H9 (cell line): ENCODE results near the gene ATRNL1. TPM values are rescaled to one million over a fixed set of nuclear protein-coding genes. Genes with fewer than 3 reads are reported as not detected.

Experiments used
- DNase-seq: peaks from one replicate; pipeline ENCODE4 v3.0.0-alpha.2; 2017
- H2AFZ ChIP-seq: one replicate; pipeline ENCODE4 v1.6.1; 2013; ENCODE audit warnings: mild to moderate bottlenecking, low read length, control low read depth, moderate library complexity
- H2AK5ac ChIP-seq: 2 replicates; pipeline ENCODE4 v1.6.1; 2013; ENCODE audit warnings: low read length, control low read depth, mixed read lengths; ENCODE audit not compliant: insufficient read length
- H2BK120ac ChIP-seq: one replicate; pipeline ENCODE4 v1.6.1; 2013; ENCODE audit warnings: low read depth, mild to moderate bottlenecking, low read length, control low read depth, inconsistent platforms; ENCODE audit not compliant: poor library complexity, severe bottlenecking
- H2BK12ac ChIP-seq: 2 replicates; pipeline ENCODE4 v1.6.1; 2013; ENCODE audit warnings: low read length, control low read depth, mixed read lengths, low read depth; ENCODE audit not compliant: insufficient read length
- H2BK15ac ChIP-seq: 2 replicates; pipeline ENCODE4 v1.6.1; 2013; ENCODE audit warnings: low read depth, low read length, control low read depth
- H2BK20ac ChIP-seq: one replicate; pipeline ENCODE4 v1.6.1; 2013; ENCODE audit warnings: low read depth, mild to moderate bottlenecking, low read length, control low read depth, inconsistent platforms; ENCODE audit not compliant: poor library complexity, severe bottlenecking
- H2BK5ac ChIP-seq: 2 replicates; pipeline ENCODE4 v1.6.1; 2013; ENCODE audit warnings: low read length, control low read depth, mixed read lengths; ENCODE audit not compliant: insufficient read length
- H3K14ac ChIP-seq: 2 replicates; pipeline ENCODE4 v1.6.1; 2013; ENCODE audit warnings: low read length, control low read depth; ENCODE audit not compliant: insufficient read depth
- H3K18ac ChIP-seq: 2 replicates; pipeline ENCODE4 v1.6.1; 2013; ENCODE audit warnings: low read depth, mild to moderate bottlenecking, mixed read lengths, low read length, control low read depth; ENCODE audit not compliant: insufficient read length
- H3K23ac ChIP-seq: 2 replicates; pipeline ENCODE4 v1.6.1; 2013; ENCODE audit warnings: low read length, control low read depth, mixed read lengths, low read depth; ENCODE audit not compliant: insufficient read length
- H3K23me2 ChIP-seq: 2 replicates; pipeline ENCODE4 v1.6.1; 2013; ENCODE audit warnings: low read depth, mild to moderate bottlenecking, mixed read lengths, low read length, control low read depth; ENCODE audit not compliant: insufficient read length, poor library complexity, severe bottlenecking
- H3K27ac ChIP-seq: 2 replicates; pipeline ENCODE4 v1.5.1; 2013; ENCODE audit warnings: low read length, control low read depth, mixed read lengths, low read depth; ENCODE audit not compliant: insufficient read length
- H3K27me3 ChIP-seq: 2 replicates; pipeline ENCODE4 v1.6.1; 2013; ENCODE audit warnings: low read length, control low read depth, inconsistent platforms; ENCODE audit not compliant: insufficient read depth
- H3K4ac ChIP-seq: 2 replicates; pipeline ENCODE4 v1.6.1; 2013; ENCODE audit warnings: low read depth, mild to moderate bottlenecking, control low read depth, inconsistent platforms, low read length, moderate library complexity
- H3K4me1 ChIP-seq: 2 replicates; pipeline ENCODE4 v1.6.1; 2013; ENCODE audit warnings: low read length, control low read depth, inconsistent platforms; ENCODE audit not compliant: insufficient read depth
- H3K4me2 ChIP-seq: 2 replicates; pipeline ENCODE4 v1.6.1; 2013; ENCODE audit warnings: low read length, control low read depth, mixed read lengths; ENCODE audit not compliant: insufficient read length, insufficient read depth
- H3K56ac ChIP-seq: 2 replicates; pipeline ENCODE4 v1.6.1; 2013; ENCODE audit warnings: low read depth, mild to moderate bottlenecking, mixed read lengths, low read length, control low read depth; ENCODE audit not compliant: insufficient read length
- H3K79me1 ChIP-seq: 2 replicates; pipeline ENCODE4 v1.6.1; 2013; ENCODE audit warnings: low read depth, mild to moderate bottlenecking, moderate library complexity, low read length, control low read depth, inconsistent platforms; ENCODE audit not compliant: insufficient read depth, poor library complexity, severe bottlenecking
- H3K79me2 ChIP-seq: 2 replicates; pipeline ENCODE4 v1.6.1; 2013; ENCODE audit warnings: low read length, control low read depth, inconsistent platforms; ENCODE audit not compliant: insufficient read depth
- H3K9ac ChIP-seq: 2 replicates; pipeline ENCODE4 v1.6.1; 2013; ENCODE audit warnings: low read length, control low read depth, mixed read lengths; ENCODE audit not compliant: insufficient read length; ENCODE audit errors: extremely low read depth
- H3K9me3 ChIP-seq: one replicate; pipeline ENCODE4 v1.6.1; 2013; ENCODE audit warnings: low read depth, low read length, inconsistent platforms; ENCODE audit not compliant: control insufficient read depth
- H3T11ph ChIP-seq: one replicate; pipeline ENCODE4 v1.6.1; 2013; ENCODE audit warnings: mild to moderate bottlenecking, low read length, control low read depth, inconsistent platforms
- H4K20me1 ChIP-seq: one replicate; pipeline ENCODE4 v1.6.1; 2013; ENCODE audit not compliant: control insufficient read depth, insufficient read length, insufficient read depth
- H4K5ac ChIP-seq: 2 replicates; pipeline ENCODE4 v1.6.1; 2013; ENCODE audit warnings: low read depth, mild to moderate bottlenecking, mixed read lengths, low read length, control low read depth; ENCODE audit not compliant: insufficient read length
- H4K8ac ChIP-seq: replicated peaks from 2 replicates; pipeline ENCODE4 v1.6.1; 2013; ENCODE audit warnings: low read length, control low read depth, mixed read lengths, low read depth; ENCODE audit not compliant: insufficient read length
- H4K91ac ChIP-seq: 2 replicates; pipeline ENCODE4 v1.6.1; 2013; ENCODE audit warnings: low read depth, mild to moderate bottlenecking, moderate library complexity, mixed read lengths, low read length, control low read depth; ENCODE audit not compliant: insufficient read length
- H3K27ac Mint-ChIP-seq, 3 experiments: 2 replicates in 2 of 3; 3 replicates in 1 of 3; pipeline ENCODE4 v1.8.0; 2020 to 2021; ENCODE audit warnings: mixed read lengths in 3 of 3, mild to moderate bottlenecking in 1 of 3, moderate library complexity in 1 of 3
- H3K27me3 Mint-ChIP-seq: 2 replicates; pipeline ENCODE4 v1.8.0; 2021; ENCODE audit warnings: low read depth, mild to moderate bottlenecking, moderate library complexity, mixed read lengths
- H3K36me3 Mint-ChIP-seq, 3 experiments: 2 replicates in 2 of 3; 3 replicates in 1 of 3; pipeline ENCODE4 v1.8.0; 2020 to 2021; ENCODE audit warnings: low read depth in 3 of 3, mixed read lengths in 3 of 3; ENCODE audit not compliant: insufficient read depth in 1 of 3
- H3K4me1 Mint-ChIP-seq, 2 experiments: 2 replicates each; pipeline ENCODE4 v1.8.0; 2020; ENCODE audit warnings: mixed read lengths in 2 of 2
- H3K4me3 Mint-ChIP-seq, 2 experiments: 2 replicates in 1 of 2; 3 replicates in 1 of 2; pipeline ENCODE4 v1.8.0; 2020 to 2021; ENCODE audit warnings: mild to moderate bottlenecking in 2 of 2, mixed read lengths in 2 of 2, moderate library complexity in 1 of 2
- H3K9me3 Mint-ChIP-seq, 2 experiments: 2 replicates in 1 of 2; 3 replicates in 1 of 2; pipeline ENCODE4 v1.8.0; 2020; ENCODE audit warnings: mild to moderate bottlenecking in 2 of 2, mixed read lengths in 2 of 2, moderate library complexity in 1 of 2
- WGBS: extraction: QIAGEN DNeasy Blood & Tissue Kit; methylation state at CpG from one replicate; pipeline ENCODE4 v1.1.7; 2013; ENCODE audit warnings: missing lambda C conversion rate, low lambda C conversion rate, mixed read lengths; ENCODE audit not compliant: insufficient read length; ENCODE audit errors: extremely low coverage; 5-methylcytosine and 5-hydroxymethylcytosine counted together
- total RNA-seq: library from RNA; stranded (reverse); gene quantifications from 2 replicates; pipeline ENCODE4 v1.2.1, GENCODE V29; 2021
- TF ChIP-seq, protein P1 (sequence below): fragments of 200-600 bp; sonication (generic); conservative IDR thresholded peaks from 3 replicates; pipeline ENCODE4 v1.8.0; 2021; ENCODE audit warnings: antibody characterized with exemption, mild to moderate bottlenecking

The ATRNL1 gene
- total RNA-seq, 1 experiment from 2014 or later = 9.2 TPM

DNA sequence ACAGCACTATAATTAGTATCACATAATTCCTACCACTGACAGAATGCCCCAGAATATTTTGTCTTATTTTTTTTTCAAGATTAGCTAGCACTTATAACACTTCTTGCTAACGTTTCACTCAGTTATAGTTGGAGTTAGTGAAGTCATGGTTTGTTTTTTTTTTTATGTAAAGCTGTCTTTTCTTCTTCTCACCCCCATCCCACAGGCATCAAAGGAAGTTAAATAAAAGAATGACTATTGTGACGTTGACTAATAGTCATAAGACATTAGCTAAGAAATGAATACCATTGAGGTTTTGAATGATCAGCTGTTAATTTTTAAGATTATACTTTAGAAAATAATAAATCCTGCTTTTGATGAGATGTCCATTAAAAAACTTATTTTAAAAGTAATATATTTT lies 681.6 kb downstream of the ATRNL1 start:
- Histone ChIP-seq H3K14ac (no peak overlapping the region), H2BK20ac (no peak overlapping the region), H3K23ac (no peak overlapping the region), H3K4me1 (no peaks in the 10 kb centered on the region), H3K18ac (no peak overlapping the region), H2AK5ac (no peak overlapping the region), H4K20me1 (no peaks in the 10 kb centered on the region), H2BK15ac (no peak overlapping the region), H3K79me2 (no peaks in the 10 kb centered on the region), H3K4ac (no peak overlapping the region), H3K27ac (no peak overlapping the region), H3K4me2 (no peak overlapping the region), H3K27me3 (no peaks in the 10 kb centered on the region), H3K9me3 (no peaks in the 10 kb centered on the region), H2BK5ac (no peak overlapping the region), H4K5ac (no peak overlapping the region), H3K23me2 (no peaks in the 10 kb centered on the region), H3K56ac (no peak overlapping the region), H3K9ac (no peak overlapping the region), H3T11ph (no peak overlapping the region), H4K8ac (no peak overlapping the region), H2BK12ac (no peak overlapping the region), H2AFZ (no peak overlapping the region), H4K91ac (no peak overlapping the region), H2BK120ac (no peak overlapping the region), H3K79me1 (no peaks in the 10 kb centered on the region)
- Mint-ChIP-seq H3K4me3 (no peak overlapping the region), H3K27ac (peak overlapping the region in 1 of 3 experiments; percentile 23; a peak in 2 of 7 replicates), H3K36me3 (no peaks in the 10 kb centered on the region), H3K27me3 (no peaks in the 10 kb centered on the region; the same call in 1 of the 2 replicates), H3K9me3 (no peaks in the 10 kb centered on the region), H3K4me1 (peaks cover 8 to 9% of the 10 kb centered on the region in 2 experiments; a peak in 3 of 4 replicates)
- DNase-seq = no peak
- TF ChIP-seq, protein P1, sequence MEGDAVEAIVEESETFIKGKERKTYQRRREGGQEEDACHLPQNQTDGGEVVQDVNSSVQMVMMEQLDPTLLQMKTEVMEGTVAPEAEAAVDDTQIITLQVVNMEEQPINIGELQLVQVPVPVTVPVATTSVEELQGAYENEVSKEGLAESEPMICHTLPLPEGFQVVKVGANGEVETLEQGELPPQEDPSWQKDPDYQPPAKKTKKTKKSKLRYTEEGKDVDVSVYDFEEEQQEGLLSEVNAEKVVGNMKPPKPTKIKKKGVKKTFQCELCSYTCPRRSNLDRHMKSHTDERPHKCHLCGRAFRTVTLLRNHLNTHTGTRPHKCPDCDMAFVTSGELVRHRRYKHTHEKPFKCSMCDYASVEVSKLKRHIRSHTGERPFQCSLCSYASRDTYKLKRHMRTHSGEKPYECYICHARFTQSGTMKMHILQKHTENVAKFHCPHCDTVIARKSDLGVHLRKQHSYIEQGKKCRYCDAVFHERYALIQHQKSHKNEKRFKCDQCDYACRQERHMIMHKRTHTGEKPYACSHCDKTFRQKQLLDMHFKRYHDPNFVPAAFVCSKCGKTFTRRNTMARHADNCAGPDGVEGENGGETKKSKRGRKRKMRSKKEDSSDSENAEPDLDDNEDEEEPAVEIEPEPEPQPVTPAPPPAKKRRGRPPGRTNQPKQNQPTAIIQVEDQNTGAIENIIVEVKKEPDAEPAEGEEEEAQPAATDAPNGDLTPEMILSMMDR = no peak
- no CpG with 5 or more reads among the region's 2 CpGs for WGBS
